Activated CD4-positive, alpha-beta T cell treated with anti-CD3 and anti-CD28 coated beads for 1 hour (primary cell): ENCODE results near the gene NACC2.

Experiments used
- DNase-seq: peaks from one replicate; pipeline ENCODE4 v3.0.0-alpha.2; 2020

The NACC2 gene

GRCh38 chr9:136091582-136092352 lies 3.3 kb downstream of the NACC2 start:
- DNase-seq = no peak

DNA sequence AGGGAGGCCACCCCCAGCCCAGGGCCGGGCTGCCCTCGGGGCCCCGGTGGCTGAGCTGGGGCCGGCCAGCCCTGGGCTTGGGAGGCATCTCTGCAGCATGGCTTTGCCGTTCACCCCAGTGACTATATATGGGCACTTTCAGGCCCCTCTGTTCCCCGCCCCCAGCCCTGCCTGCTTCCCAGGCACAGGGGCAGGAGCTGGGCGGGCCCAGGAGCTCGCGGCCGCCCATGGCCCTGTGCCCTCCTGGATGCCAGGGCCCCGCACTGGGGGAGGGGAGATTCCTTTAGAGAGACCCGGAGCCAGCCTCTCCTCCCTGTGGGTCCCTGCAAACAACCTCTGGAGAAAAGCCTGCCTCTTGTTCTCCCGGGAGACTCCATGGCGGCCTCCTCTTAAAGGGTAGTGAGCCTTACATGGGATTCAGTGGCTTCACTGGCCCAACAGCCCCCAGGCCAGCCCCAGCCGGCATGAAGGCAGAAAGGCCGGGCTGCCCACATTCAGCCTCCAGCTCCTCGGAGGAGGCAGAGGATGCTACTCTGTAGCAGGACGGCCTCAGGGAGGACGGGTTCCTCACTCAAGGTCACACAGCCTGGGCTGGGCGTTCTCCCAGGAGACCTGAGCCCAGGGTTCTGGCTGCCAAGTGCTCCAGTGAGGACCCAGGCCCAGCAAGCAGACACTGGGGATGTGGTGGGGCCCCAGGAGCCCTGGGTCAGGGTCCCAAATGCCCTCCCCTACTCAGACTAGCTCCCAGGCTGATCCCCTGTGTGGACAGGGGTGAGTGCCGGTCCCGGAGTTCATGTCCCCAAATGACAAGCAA lies 4.1 kb downstream of the NACC2 start:
- DNase-seq = no peak

- DNase-seq = no peak
Observed at GRCh38 chr9:136090056-136090735, 4.9 kb downstream of the NACC2 start.

GRCh38 chr9:136089697-136090045 lies 5.4 kb downstream of the NACC2 start:
- no peak for DNase-seq

- no peak for DNase-seq
Observed at GRCh38 chr9:136088939-136089696, 6.0 kb downstream of the NACC2 start.

- DNase-seq = no peak
Observed at GRCh38 chr9:136088481-136088938, 6.6 kb downstream of the NACC2 start.

GRCh38 chr9:136087741-136088480 lies 7.2 kb downstream of the NACC2 start:
- DNase-seq = no peak

- DNase-seq = no peak
Observed at GRCh38 chr9:136086951-136087740, 7.9 kb downstream of the NACC2 start.

- no peak for DNase-seq
Observed at GRCh38 chr9:136086213-136086881, 8.7 kb downstream of the NACC2 start.

DNA sequence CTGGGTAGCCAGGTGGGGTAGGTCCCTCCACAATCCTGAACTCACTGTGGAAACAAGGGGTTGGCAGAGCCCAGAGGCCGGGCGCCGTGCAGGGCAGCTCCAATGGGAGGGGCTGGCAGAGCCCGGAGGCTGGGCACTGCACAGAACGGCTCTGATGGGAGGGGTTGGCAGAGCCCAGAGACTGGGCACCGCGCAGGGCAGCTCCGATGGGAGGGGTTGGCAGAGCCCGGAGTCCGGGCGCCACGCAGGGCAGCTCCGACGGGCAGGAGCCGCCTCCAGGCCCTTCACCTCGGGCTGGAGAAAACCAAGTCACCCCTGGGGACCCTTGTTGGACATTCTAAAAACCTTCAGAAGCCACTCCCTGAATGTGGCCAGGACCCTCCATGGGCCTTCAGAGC lies 9.3 kb downstream of the NACC2 start:
- DNase-seq = no peak

DNA sequence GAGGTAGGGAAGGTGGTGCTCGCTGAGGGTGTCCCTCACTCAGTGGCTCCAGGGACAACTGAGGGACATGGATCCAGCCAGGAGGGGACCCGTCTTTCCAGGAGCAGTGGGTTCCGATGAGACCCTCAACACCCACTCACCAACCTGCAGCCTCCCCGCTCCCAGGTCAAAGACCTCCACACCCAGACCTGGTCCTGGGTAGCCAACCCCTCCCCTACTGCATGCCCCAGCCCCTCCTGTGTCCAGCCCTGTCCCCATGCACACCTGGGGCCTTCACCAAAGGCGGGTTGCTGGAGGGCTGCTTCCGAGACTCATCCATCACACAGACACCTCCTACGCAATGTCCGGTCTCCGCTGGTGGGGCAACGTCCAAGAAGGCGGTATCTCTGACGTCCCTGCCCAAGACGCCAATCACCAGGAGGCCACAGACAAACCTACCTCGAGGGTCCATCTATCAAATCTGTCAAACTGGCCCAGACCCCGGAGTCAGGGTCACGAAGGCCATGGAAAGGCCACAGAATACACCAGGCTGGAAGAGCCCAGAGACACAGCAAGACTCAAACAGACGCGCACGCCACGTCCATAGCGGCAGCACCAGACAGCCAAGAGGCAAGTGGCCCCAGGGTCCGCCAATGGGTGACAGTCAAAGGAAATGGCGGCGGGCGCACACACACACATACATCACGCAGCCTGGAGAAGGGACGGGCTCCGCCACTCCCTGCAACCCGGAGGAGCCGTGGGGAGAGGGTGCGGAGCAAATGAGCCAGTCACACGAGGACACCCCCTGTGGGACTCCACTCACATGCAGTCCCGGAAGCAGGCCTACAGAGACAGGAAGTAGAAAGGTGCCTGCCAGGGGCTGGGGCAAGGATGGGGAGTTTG lies 10.8 kb downstream of the NACC2 start:
- DNase-seq = no peak

- DNase-seq = no peak
Observed at GRCh38 chr9:136083558-136084062, 11.5 kb downstream of the NACC2 start.

DNA sequence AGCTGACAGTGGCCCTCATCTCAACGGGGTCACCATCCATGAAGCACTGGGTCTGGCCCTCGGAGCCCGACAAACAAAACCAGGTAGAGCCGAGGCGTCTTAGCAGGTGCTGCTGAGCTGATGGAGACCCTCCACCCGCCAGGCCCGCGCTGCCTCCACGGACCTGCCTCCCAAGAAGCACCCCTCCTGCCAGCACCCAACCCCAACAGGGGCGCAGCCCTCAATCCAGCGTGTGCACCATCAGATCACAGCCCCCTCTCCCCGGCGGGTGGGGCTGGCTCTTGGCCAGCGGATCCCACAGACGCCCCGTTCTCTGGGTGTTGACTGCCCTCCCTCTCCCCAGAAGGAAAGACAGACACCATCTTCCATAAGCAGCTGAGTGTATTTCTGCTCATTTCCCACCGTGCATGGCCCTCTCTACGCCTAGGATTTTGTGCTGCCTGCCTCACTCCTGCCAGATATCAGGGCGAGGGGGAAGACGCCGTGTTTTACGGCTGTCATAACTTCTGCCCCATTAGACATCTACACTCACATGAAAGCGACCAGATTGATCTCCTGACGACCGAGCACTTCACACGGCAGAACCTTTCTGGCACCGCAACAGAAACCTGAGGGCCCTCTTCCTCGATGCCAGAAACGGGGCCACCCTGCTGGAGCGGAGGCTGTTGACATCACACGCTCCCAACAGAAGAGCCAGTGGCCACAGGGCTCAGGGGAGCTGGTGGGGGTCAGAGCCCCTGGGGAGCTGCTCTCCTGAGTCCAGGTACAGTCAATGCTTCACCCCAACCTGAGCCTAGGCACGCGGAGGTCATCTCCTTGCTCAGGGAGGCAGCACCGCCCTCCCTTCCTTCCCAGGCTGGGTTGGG lies 12.4 kb downstream of the NACC2 start:
- no peak for DNase-seq

- DNase-seq = no peak
Observed at GRCh38 chr9:136081826-136082495, 13.1 kb downstream of the NACC2 start.

- DNase-seq = no peak
Observed at GRCh38 chr9:136081113-136081825, 13.8 kb downstream of the NACC2 start.

DNA sequence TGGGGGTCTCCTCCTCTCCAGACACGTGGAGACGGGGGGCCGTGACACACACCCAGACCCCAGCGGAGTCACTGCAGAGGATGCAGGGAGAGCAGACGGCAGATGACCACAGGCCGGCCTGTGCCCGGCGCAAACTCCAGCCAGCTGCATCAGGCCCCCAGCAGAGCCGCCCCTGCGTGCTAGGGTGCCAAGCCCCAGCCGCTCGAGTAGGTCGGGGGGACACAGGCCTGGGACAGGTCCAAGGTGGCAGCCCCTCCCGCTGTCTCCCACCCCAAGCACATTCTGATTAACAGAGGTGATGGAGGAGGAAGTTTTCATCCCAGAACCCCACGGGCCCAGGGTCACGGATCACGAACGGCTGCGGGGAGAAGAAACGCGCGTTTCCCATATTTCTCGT lies 14.4 kb downstream of the NACC2 start:
- no peak for DNase-seq

- no peak for DNase-seq
Observed at GRCh38 chr9:136079916-136080246, 15.2 kb downstream of the NACC2 start.
